Endothelial cell of umbilical vein (primary cell): ENCODE measurements around the gene TLX1. TPM values are rescaled to one million over a fixed set of nuclear protein-coding genes. Genes with fewer than 3 reads are reported as not detected.

Experiments
- BruUV-seq: library from RNA; stranded (reverse); fragments of 400-500 nt; replicated peaks from 2 replicates; lab custom pipeline; 2021; lab: Mats Ljungman, UMichigan
- CTCF ChIA-PET: fragments of 300-600, 350-600 bp; sonication (Branson Sonifier 250); formaldehyde crosslinking; loops from one replicate; lab custom pipeline; 2021; ENCODE audit warnings: antibody characterized with exemption, inconsistent platforms; lab: Charles Lee
- POLR2A ChIA-PET: fragments of 300-600, 350-600 bp; sonication (Branson Sonifier 250); formaldehyde crosslinking; loops from one replicate; lab custom pipeline; 2021; ENCODE audit warnings: antibody characterized with exemption, inconsistent platforms; lab: Charles Lee
- DNase-seq: peaks from one replicate; pipeline ENCODE4 v3.0.0-alpha.2; 2011; ENCODE audit warnings: low read depth, low spot score
- FAIRE-seq: peaks from 2 replicates; lab custom pipeline; 2011; peaks lifted over from hg19 to GRCh38; lab: Jason Lieb, UNC
- H2AFZ ChIP-seq: 2 replicates; pipeline ENCODE4 v1.6.0; 2012; ENCODE audit warnings: low read depth, low read length, control low read depth, inconsistent platforms
- H3K27ac ChIP-seq: 2 replicates; pipeline ENCODE4 v1.5.1; 2011; ENCODE audit warnings: low read depth, mild to moderate bottlenecking, control low read depth, low read length, moderate library complexity; ENCODE audit not compliant: insufficient read depth
- H3K27me3 ChIP-seq, 2 experiments: 2 replicates each; pipeline versions ENCODE4 v1.6.0 to v1.6.1; 2011; ENCODE audit warnings: low read length in 2 of 2, mixed read lengths in 1 of 2; ENCODE audit not compliant: control insufficient read depth in 2 of 2, insufficient read depth in 2 of 2
- H3K36me3 ChIP-seq, 2 experiments: 2 replicates in 1 of 2; 3 replicates in 1 of 2; pipeline ENCODE4 v1.5.1; 2011; ENCODE audit warnings: low read length in 2 of 2, mild to moderate bottlenecking in 1 of 2, moderate library complexity in 1 of 2; ENCODE audit not compliant: control insufficient read depth in 2 of 2, insufficient read depth in 2 of 2; ENCODE audit errors: extremely low read depth in 1 of 2
- H3K4me1 ChIP-seq: 3 replicates; pipeline ENCODE4 v1.5.1; 2011; ENCODE audit warnings: mild to moderate bottlenecking, low read length; ENCODE audit not compliant: control insufficient read depth, insufficient read depth; ENCODE audit errors: extremely low read depth
- H3K4me2 ChIP-seq: 2 replicates; pipeline ENCODE4 v1.6.1; 2011; ENCODE audit warnings: low read length, control low read depth, mixed read lengths; ENCODE audit not compliant: insufficient read depth
- H3K4me3 ChIP-seq, 3 experiments: fragments of 200-600 bp in 1 of 3; sonication (generic), shearing (Covaris generic) in 1 of 3; replicated peaks in 1 of 3; 2 replicates each; pipeline ENCODE4 v1.5.1; 2011 to 2016; ENCODE audit warnings: control low read depth in 3 of 3, low read length in 3 of 3, mild to moderate bottlenecking in 2 of 3, inconsistent platforms in 1 of 3, low read depth in 1 of 3, moderate library complexity in 1 of 3; ENCODE audit not compliant: insufficient read depth in 1 of 3
- H3K79me2 ChIP-seq: 2 replicates; pipeline ENCODE4 v1.6.0; 2012; ENCODE audit warnings: low read length, inconsistent platforms; ENCODE audit not compliant: control insufficient read depth, insufficient read depth
- H3K9ac ChIP-seq: replicated peaks from 2 replicates; pipeline ENCODE3; 2011; ENCODE audit warnings: low read length, control low read depth; ENCODE audit not compliant: insufficient read depth; ENCODE audit errors: extremely low read depth
- H3K9me1 ChIP-seq: replicated peaks from 3 replicates; pipeline ENCODE4 v1.6.0; 2011; ENCODE audit warnings: mild to moderate bottlenecking, low read length; ENCODE audit not compliant: control insufficient read depth, insufficient read depth; ENCODE audit errors: extremely low read depth
- H3K9me3 ChIP-seq: replicated peaks from 2 replicates; pipeline ENCODE4 v1.5.1; 2012; ENCODE audit warnings: low read length, inconsistent platforms; ENCODE audit not compliant: control insufficient read depth, insufficient read depth
- H4K20me1 ChIP-seq: replicated peaks from 2 replicates; pipeline ENCODE3; 2011; ENCODE audit warnings: mild to moderate bottlenecking, low read length; ENCODE audit not compliant: control insufficient read depth, insufficient read depth; ENCODE audit errors: extremely low read depth
- EZH2 ChIP-seq: IDR thresholded peaks from 2 replicates; pipeline ENCODE4 v1.6.1; 2012; ENCODE audit warnings: borderline replicate concordance, low read depth, mild to moderate bottlenecking, moderate library complexity, low read length, inconsistent platforms; ENCODE audit not compliant: severe bottlenecking
- FOS ChIP-seq: IDR thresholded peaks from 2 replicates; pipeline ENCODE4 v1.6.1; 2011; ENCODE audit warnings: mild to moderate bottlenecking, low read length, moderate library complexity, borderline replicate concordance; ENCODE audit not compliant: insufficient read depth
- GATA2 ChIP-seq: IDR thresholded peaks from 2 replicates; pipeline ENCODE4 v1.7.0; 2011; ENCODE audit warnings: low read depth, mild to moderate bottlenecking, moderate library complexity, mixed read lengths, low read length; ENCODE audit not compliant: insufficient read length, insufficient read depth
- JUN ChIP-seq: IDR thresholded peaks from 2 replicates; pipeline ENCODE4 v1.6.1; 2011; ENCODE audit warnings: borderline replicate concordance, low read depth; ENCODE audit not compliant: insufficient read length, insufficient read depth
- MYC ChIP-seq: IDR thresholded peaks from one replicate; pipeline ENCODE4 v1.6.1; 2011; ENCODE audit warnings: mild to moderate bottlenecking, low read depth, low read length
- POLR2A ChIP-seq: IDR thresholded peaks from 2 replicates; pipeline ENCODE4 v1.6.1; 2012; ENCODE audit warnings: low read depth, mild to moderate bottlenecking, control low read depth, low read length
- POLR2AphosphoS5 ChIP-seq: IDR thresholded peaks from 2 replicates; pipeline ENCODE4 v1.6.1; 2012; ENCODE audit warnings: low read depth, mild to moderate bottlenecking, control low read depth, low read length, moderate library complexity; ENCODE audit not compliant: insufficient read depth
- dilution Hi-C: fragments of 300-500 bp; cut with MboI; formaldehyde crosslinking; loops from one replicate; pipeline ENCODE4 v1.15.0; 2019; ENCODE audit warnings: low sequenced_read_pairs; ENCODE audit not compliant: extremely low pct_ligation_motif_present
- intact Hi-C: fragments of 100-400 bp; cut with micrococcal nuclease; formaldehyde crosslinking; loops from one replicate; pipeline ENCODE4 v1.10.0; 2022
- polyA plus RNA-seq, 4 experiments: library from polyadenylated mRNA; depleted of rRNA in 3 of 4; stranded (reverse) in 3 of 4; unstranded in 1 of 4; fragments of >200 nt; gene quantifications; 2 replicates each; pipeline versions ENCODE4 v1.2.1 to v1.2.3, GENCODE V29; 2011 to 2012; ENCODE audit warnings: missing spikeins in 1 of 4
- total RNA-seq: library from RNA; stranded (reverse); gene quantifications from 2 replicates; pipeline ENCODE4 v1.2.3, GENCODE V29; 2021
- TF ChIP-seq, protein P1 (sequence below): IDR thresholded peaks from 2 replicates; pipeline ENCODE4 v1.6.1; 2011; ENCODE audit not compliant: insufficient read depth, insufficient read length
- TF ChIP-seq, protein P2 (sequence below), 2 donors: IDR thresholded peaks; 1 replicate in 1 of 2; 2 replicates in 1 of 2; pipeline ENCODE4 v1.5.1; 2011; ENCODE audit warnings: low read length in 2 of 2, mild to moderate bottlenecking in 2 of 2, moderate library complexity in 2 of 2, control low read depth in 1 of 2, inconsistent platforms in 1 of 2, low read depth in 1 of 2; ENCODE audit not compliant: insufficient read depth in 1 of 2; ENCODE audit errors: extremely low read depth in 1 of 2

TLX1 gene
- total and polyA plus RNA-seq, 2 donors (not counting 3 experiments of a cell fraction or from before 2014, with no cell fraction given): not detected

DNA sequence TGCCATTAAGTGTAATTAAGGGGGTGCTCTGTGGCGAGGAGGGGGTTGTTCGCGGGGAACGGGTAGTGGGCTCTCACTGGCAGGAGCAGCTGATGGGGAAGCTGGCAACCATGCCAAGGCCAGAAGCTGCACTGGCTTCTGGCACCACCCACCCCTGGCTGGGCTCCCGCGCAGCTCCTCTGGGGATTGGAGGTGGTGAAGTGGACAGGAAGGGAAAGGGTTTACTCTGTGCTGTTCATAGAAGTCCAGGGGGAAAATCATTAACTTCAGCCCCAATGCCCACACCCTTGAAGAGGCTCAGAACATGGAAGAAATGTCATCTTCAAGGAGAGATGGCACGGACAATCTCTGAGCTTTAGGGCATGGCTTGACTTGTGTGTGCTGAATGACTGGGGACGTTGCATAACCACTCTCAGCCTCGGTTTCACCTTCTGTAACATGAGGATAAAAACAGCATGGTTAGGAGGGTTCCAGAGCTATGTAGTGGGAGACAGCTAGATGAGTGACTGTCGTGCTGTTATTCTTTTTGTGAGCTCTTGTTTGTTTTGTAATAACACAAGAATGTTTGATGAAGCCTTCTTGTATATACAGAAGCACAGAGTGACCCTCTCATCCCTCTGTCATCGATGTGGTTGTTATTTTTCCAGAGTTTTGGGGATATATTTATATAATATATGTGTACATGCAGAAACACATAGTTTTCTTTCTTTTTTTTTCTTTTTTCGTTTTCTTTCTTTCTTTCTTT is 39.4 kb upstream of the TLX1 start:
- intact Hi-C loops: no loop called here
- Histone ChIP-seq H3K27ac (no peak overlapping the region), H3K4me3 (no peak overlapping the region), H3K79me2 (no peaks in the 10 kb centered on the region), H2AFZ (no peak overlapping the region), H3K9ac (no peak overlapping the region), H3K9me1 (no peaks in the 10 kb centered on the region), H3K4me1 (no peaks in the 10 kb centered on the region), H3K4me2 (no peak overlapping the region), H3K9me3 (no peaks in the 10 kb centered on the region), H4K20me1 (no peaks in the 10 kb centered on the region), H3K36me3 (no peaks in the 10 kb centered on the region), H3K27me3 (peaks cover 26% of the 10 kb centered on the region in 2 experiments)
- FAIRE-seq: no peak
- CTCF ChIA-PET: interaction anchor here (0.9 to 8.9 kb wide), 7 partner anchors 10 to 50 kb away, joined by 3 to 496 read pairs (median 4); no protein-coding TSS in a partner anchor
- POLR2A ChIA-PET: no interaction called here
- DNase-seq: no peak
- no peak for TF ChIP-seq GATA2
- TF ChIP-seq POLR2AphosphoS5: no peak
- TF ChIP-seq MYC: no peak
- no peak for TF ChIP-seq POLR2A
- dilution Hi-C loops: no loop called here
- BruUV-seq: no TSS peak

DNA sequence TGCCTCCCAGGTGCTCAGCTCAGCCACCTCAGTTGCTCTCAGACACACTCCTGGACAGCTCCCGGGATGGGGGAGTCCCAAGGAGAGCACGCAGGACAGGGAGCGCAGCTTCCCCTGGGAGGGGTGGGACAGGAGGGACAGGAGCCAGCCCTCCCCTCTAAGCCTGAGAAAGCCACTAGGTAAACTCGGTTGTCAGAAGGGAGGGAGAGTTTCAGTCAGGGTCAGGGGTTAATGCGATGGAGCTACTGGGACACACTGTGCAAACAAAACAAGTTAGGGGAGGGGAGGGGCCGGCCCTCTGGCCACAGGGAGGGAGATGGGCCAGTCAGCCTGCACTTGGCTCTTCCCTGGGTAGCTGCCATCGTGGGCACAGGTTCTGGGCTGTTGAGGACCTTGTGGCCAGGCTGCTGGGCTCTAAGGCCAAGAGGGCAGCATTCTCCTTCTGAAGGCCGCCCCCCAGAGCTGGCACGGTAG is 38.2 kb upstream of the TLX1 start:
- Histone ChIP-seq H3K4me1 (no peaks in the 10 kb centered on the region), H3K9me1 (no peaks in the 10 kb centered on the region), H3K79me2 (no peaks in the 10 kb centered on the region), H3K36me3 (no peaks in the 10 kb centered on the region), H2AFZ (no peak overlapping the region), H3K4me2 (no peak overlapping the region), H4K20me1 (no peaks in the 10 kb centered on the region), H3K27ac (no peak overlapping the region), H3K4me3 (no peak overlapping the region), H3K27me3 (peaks cover 17 to 19% of the 10 kb centered on the region in 2 experiments), H3K9ac (no peak overlapping the region), H3K9me3 (no peaks in the 10 kb centered on the region)
- BruUV-seq: no TSS peak
- ChIA-PET CTCF (interaction anchor here (0.8 to 8.9 kb wide), 6 partner anchors 9 to 59 kb away, joined by 3 to 496 read pairs (median 4); no protein-coding TSS in a partner anchor), POLR2A (no interaction called here)
- dilution Hi-C loops: no loop called here
- intact Hi-C loops: no loop called here
- DNase-seq (no peak), FAIRE-seq (no peak)
- TF ChIP-seq POLR2AphosphoS5 (no peak), MYC (no peak), POLR2A (no peak), GATA2 (no peak), JUN (no peak), FOS (no peak), EZH2 (no peak)
- TF ChIP-seq, protein P1, sequence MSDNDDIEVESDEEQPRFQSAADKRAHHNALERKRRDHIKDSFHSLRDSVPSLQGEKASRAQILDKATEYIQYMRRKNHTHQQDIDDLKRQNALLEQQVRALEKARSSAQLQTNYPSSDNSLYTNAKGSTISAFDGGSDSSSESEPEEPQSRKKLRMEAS: no peak
- TF ChIP-seq, protein P2, sequence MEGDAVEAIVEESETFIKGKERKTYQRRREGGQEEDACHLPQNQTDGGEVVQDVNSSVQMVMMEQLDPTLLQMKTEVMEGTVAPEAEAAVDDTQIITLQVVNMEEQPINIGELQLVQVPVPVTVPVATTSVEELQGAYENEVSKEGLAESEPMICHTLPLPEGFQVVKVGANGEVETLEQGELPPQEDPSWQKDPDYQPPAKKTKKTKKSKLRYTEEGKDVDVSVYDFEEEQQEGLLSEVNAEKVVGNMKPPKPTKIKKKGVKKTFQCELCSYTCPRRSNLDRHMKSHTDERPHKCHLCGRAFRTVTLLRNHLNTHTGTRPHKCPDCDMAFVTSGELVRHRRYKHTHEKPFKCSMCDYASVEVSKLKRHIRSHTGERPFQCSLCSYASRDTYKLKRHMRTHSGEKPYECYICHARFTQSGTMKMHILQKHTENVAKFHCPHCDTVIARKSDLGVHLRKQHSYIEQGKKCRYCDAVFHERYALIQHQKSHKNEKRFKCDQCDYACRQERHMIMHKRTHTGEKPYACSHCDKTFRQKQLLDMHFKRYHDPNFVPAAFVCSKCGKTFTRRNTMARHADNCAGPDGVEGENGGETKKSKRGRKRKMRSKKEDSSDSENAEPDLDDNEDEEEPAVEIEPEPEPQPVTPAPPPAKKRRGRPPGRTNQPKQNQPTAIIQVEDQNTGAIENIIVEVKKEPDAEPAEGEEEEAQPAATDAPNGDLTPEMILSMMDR (IDR thresholded peaks at IDR 0.05; ENCODE audit: extremely low read depth in 1 of 2, insufficient read depth in 1 of 2, low read depth in 1 of 2, low read length in 2 of 2): no peak
